GM21515 (cell line): ENCODE data around the gene SLC39A7.

ENCODE experiments used
- ATAC-seq: cut with Tn5 transposase; IDR thresholded peaks from one replicate; pipeline ENCODE4 v1.9.1; 2021; ENCODE audit not compliant: unreplicated experiment

Gene SLC39A7

GRCh38 chr6:33200219-33201146 is at the start of gene SLC39A7, which contains the start of gene RXRB:
Gene SLC39A7, plus strand, starts transcription at chr6:33200867. Its CDS starts 379 bp downstream, at chr6:33201246.
Gene RXRB, minus strand, starts transcription at chr6:33200665. Its CDS starts 189 bp downstream, at chr6:33200476.
- ATAC-seq, result peak; percentile 54

- ATAC-seq, result no peak
These were observed 49.6 kb upstream of the SLC39A7 start for GRCh38 chr6:33151050-33151449.

GRCh38 chr6:33154349-33154748 is 46.3 kb upstream of the SLC39A7 start:
- ATAC-seq, result no peak

- no peak for ATAC-seq
These were observed 44.1 kb upstream of the SLC39A7 start for GRCh38 chr6:33156561-33156960.

GRCh38 chr6:33156964-33157363 is 43.7 kb upstream of the SLC39A7 start:
- no peak for ATAC-seq

GRCh38 chr6:33160096-33160495 is 40.6 kb upstream of the SLC39A7 start:
- ATAC-seq, result no peak

- no peak for ATAC-seq
These were observed 39.8 kb upstream of the SLC39A7 start for GRCh38 chr6:33160728-33161344.

- ATAC-seq, result peak; percentile 52
These were observed 39.0 kb upstream of the SLC39A7 start for GRCh38 chr6:33161354-33162331.

- ATAC-seq, result no peak
These were observed 37.1 kb upstream of the SLC39A7 start for GRCh38 chr6:33163540-33163939.

- no peak for ATAC-seq
These were observed 36.5 kb upstream of the SLC39A7 start for GRCh38 chr6:33164176-33164575.

GRCh38 chr6:33164665-33165373 is 35.8 kb upstream of the SLC39A7 start:
- ATAC-seq, result no peak

GRCh38 chr6:33165581-33166258 is 34.9 kb upstream of the SLC39A7 start:
- ATAC-seq, result no peak

- ATAC-seq, result no peak
These were observed 34.3 kb upstream of the SLC39A7 start for GRCh38 chr6:33166363-33166762.

- no peak for ATAC-seq
These were observed 33.9 kb upstream of the SLC39A7 start for GRCh38 chr6:33166811-33167210.

GRCh38 chr6:33167374-33168283 is 33.0 kb upstream of the SLC39A7 start:
- no peak for ATAC-seq

- ATAC-seq, result no peak
These were observed 32.4 kb upstream of the SLC39A7 start for GRCh38 chr6:33168284-33168601.

GRCh38 chr6:33168639-33169038 is 32.0 kb upstream of the SLC39A7 start:
- ATAC-seq, result no peak

- no peak for ATAC-seq
These were observed 31.1 kb upstream of the SLC39A7 start for GRCh38 chr6:33169291-33170175.
